ENCODE measurements around the gene CD99. TPM values are rescaled to one million over a fixed set of nuclear protein-coding genes. Genes with fewer than 3 reads are reported as not detected.

The CD99 gene
- total and polyA plus RNA-seq, 2 of the 13 experiments (the other 11 are each of a cell fraction or from before 2014, with no cell fraction given): 78.8 to 111 TPM

DNA sequence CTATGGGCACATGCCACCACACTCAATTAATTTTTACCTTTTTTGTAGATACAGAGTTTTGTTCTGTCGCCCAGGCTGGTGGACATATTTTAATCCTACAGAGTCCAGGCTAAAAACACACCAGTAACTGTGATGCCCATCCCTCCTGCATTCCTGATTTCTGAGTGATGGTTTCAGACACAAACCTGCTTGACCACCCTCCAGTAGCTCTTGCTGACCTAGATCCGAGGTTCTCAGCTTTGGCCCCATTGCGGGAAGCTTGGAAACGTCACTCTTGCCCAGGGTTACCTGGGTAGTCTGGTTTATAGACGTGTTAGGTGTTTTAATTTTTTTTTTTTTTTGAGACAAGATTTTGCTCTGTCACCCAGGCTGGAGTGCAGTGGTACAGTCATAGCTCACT lies 7.5 kb downstream of the CD99 start:
- Histone ChIP-seq H3K4me3 (replicated peaks in 1 of 3; ENCODE audit: insufficient read depth in 1 of 3, low read depth in 2 of 3, low read length in 3 of 3) (no peak overlapping the region), H3K4me1 (ENCODE audit: insufficient read depth, low read length) (peaks cover 25% of the 10 kb centered on the region), H4K20me1 (ENCODE audit: insufficient read depth, low read length) (peaks cover 10% of the 10 kb centered on the region; the same call in 1 of the 2 replicates), H3K27me3 (ENCODE audit: control insufficient read depth in 1 of 2, insufficient read depth in 2 of 2, low read length in 2 of 2) (no peaks in the 10 kb centered on the region), H3K36me3 (replicated peaks in 1 of 2; ENCODE audit: control insufficient read depth in 1 of 2, insufficient read depth in 2 of 2, low read length in 2 of 2) (peaks cover 4 to 14% of the 10 kb centered on the region in 2 experiments; a peak in 2 of 5 replicates), H3K9ac (ENCODE audit: insufficient read depth, low read depth, low read length) (no peak overlapping the region), H2AFZ (ENCODE audit: low read length) (no peak overlapping the region), H3K4me2 (ENCODE audit: low read depth, low read length) (no peak overlapping the region), H3K9me3 (ENCODE audit: low read length) (no peaks in the 10 kb centered on the region), H3K79me2 (ENCODE audit: insufficient read depth, low read length) (peaks cover 93% of the 10 kb centered on the region), H3K27ac (ENCODE audit: extremely low read length, insufficient read depth, low read length) (no peak overlapping the region)
- no TSS peak for BruUV-seq (replicated peaks)
- in situ Hi-C loops (cut with HindIII; ENCODE audit: extremely low pct_ligation_motif_present, low pct_unique_long_range_greater_than_20kb) (no loop called here), intact Hi-C loops (cut with micrococcal nuclease; ENCODE audit: unreplicated experiment) (no loop called here)
- ATAC-seq: no peak
- ChIA-PET CTCF (ENCODE audit: low intra/inter-chr PET ratio, low total read pairs) (no interaction called here), POLR2A (no interaction called here)
- 93% methylated on average over 5 of the region's 5 CpGs for WGBS (ENCODE audit: low lambda C conversion rate)
- DNase-seq (ENCODE audit: low spot score): no peak
- no peak for FAIRE-seq
- TF ChIP-seq HNRNPH1 (optimal IDR thresholded peaks at IDR 0.05; ENCODE audit: low read depth, low read length) (no peak), REPIN1 (CRISPR knock-in tag; IDR thresholded peaks at IDR 0.05; ENCODE audit: borderline replicate concordance, low read depth) (no peak), KAT8 (CRISPR knock-in tag; IDR thresholded peaks at IDR 0.05) (no peak), REXO4 (CRISPR knock-in tag; IDR thresholded peaks at IDR 0.05; ENCODE audit: borderline replicate concordance) (no peak), PRMT3 (CRISPR knock-in tag; IDR thresholded peaks at IDR 0.05; ENCODE audit: borderline replicate concordance, low read depth) (no peak), ZNF737 (CRISPR knock-in tag; IDR thresholded peaks at IDR 0.05; ENCODE audit: borderline replicate concordance) (no peak), SMARCE1 (IDR thresholded peaks at IDR 0.05; ENCODE audit: borderline replicate concordance) (no peak), TMF1 (CRISPR knock-in tag; IDR thresholded peaks at IDR 0.05; ENCODE audit: low read depth) (no peak), IRX3 (CRISPR knock-in tag; IDR thresholded peaks at IDR 0.05; ENCODE audit: borderline replicate concordance, low read depth) (no peak), MED13 (CRISPR knock-in tag; IDR thresholded peaks at IDR 0.05) (no peak), ZNF619 (CRISPR knock-in tag; IDR thresholded peaks at IDR 0.05) (no peak)
- TF ChIP-seq, protein P1, sequence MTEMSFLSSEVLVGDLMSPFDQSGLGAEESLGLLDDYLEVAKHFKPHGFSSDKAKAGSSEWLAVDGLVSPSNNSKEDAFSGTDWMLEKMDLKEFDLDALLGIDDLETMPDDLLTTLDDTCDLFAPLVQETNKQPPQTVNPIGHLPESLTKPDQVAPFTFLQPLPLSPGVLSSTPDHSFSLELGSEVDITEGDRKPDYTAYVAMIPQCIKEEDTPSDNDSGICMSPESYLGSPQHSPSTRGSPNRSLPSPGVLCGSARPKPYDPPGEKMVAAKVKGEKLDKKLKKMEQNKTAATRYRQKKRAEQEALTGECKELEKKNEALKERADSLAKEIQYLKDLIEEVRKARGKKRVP (CRISPR knock-in tag; IDR thresholded peaks at IDR 0.05): no peak
- TF ChIP-seq, protein P2, sequence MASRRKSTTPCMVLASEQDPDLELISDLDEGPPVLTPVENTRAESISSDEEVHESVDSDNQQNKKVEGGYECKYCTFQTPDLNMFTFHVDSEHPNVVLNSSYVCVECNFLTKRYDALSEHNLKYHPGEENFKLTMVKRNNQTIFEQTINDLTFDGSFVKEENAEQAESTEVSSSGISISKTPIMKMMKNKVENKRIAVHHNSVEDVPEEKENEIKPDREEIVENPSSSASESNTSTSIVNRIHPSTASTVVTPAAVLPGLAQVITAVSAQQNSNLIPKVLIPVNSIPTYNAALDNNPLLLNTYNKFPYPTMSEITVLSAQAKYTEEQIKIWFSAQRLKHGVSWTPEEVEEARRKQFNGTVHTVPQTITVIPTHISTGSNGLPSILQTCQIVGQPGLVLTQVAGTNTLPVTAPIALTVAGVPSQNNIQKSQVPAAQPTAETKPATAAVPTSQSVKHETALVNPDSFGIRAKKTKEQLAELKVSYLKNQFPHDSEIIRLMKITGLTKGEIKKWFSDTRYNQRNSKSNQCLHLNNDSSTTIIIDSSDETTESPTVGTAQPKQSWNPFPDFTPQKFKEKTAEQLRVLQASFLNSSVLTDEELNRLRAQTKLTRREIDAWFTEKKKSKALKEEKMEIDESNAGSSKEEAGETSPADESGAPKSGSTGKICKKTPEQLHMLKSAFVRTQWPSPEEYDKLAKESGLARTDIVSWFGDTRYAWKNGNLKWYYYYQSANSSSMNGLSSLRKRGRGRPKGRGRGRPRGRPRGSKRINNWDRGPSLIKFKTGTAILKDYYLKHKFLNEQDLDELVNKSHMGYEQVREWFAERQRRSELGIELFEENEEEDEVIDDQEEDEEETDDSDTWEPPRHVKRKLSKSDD (CRISPR knock-in tag; IDR thresholded peaks at IDR 0.05; ENCODE audit: low read depth): no peak
- TF ChIP-seq, protein P3, sequence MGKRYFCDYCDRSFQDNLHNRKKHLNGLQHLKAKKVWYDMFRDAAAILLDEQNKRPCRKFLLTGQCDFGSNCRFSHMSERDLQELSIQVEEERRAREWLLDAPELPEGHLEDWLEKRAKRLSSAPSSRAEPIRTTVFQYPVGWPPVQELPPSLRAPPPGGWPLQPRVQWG (CRISPR knock-in tag; IDR thresholded peaks at IDR 0.05; ENCODE audit: borderline replicate concordance, low read depth): no peak
- TF ChIP-seq, protein P4, sequence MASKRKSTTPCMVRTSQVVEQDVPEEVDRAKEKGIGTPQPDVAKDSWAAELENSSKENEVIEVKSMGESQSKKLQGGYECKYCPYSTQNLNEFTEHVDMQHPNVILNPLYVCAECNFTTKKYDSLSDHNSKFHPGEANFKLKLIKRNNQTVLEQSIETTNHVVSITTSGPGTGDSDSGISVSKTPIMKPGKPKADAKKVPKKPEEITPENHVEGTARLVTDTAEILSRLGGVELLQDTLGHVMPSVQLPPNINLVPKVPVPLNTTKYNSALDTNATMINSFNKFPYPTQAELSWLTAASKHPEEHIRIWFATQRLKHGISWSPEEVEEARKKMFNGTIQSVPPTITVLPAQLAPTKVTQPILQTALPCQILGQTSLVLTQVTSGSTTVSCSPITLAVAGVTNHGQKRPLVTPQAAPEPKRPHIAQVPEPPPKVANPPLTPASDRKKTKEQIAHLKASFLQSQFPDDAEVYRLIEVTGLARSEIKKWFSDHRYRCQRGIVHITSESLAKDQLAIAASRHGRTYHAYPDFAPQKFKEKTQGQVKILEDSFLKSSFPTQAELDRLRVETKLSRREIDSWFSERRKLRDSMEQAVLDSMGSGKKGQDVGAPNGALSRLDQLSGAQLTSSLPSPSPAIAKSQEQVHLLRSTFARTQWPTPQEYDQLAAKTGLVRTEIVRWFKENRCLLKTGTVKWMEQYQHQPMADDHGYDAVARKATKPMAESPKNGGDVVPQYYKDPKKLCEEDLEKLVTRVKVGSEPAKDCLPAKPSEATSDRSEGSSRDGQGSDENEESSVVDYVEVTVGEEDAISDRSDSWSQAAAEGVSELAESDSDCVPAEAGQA (IDR thresholded peaks at IDR 0.05; ENCODE audit: low read depth): no peak
- TF ChIP-seq, protein P4 (CRISPR knock-in tag; IDR thresholded peaks at IDR 0.05; ENCODE audit: borderline replicate concordance): no peak

Measured in HepG2 (cell line).